MV-4-11 (cell line): ENCODE measurements around the gene COMMD10.
A peak's percentile ranks its signal among the peaks of the same experiment; 100 is the strongest.

ENCODE experiments used
- DNase-seq: peaks from one replicate; lab custom pipeline; 2025; lab: John Stamatoyannopoulos, UW

Gene COMMD10

GRCh38 chr5:116225281-116225922 lies 140.6 kb downstream of the COMMD10 start:
- DNase-seq, result peak; percentile 49

- no peak for DNase-seq
Observed at GRCh38 chr5:116229131-116229689, 144.4 kb downstream of the COMMD10 start.

- no peak for DNase-seq
Observed at GRCh38 chr5:116231288-116231687, 146.5 kb downstream of the COMMD10 start.

GRCh38 chr5:116234681-116235080 lies 149.9 kb downstream of the COMMD10 start:
- DNase-seq, result no peak

GRCh38 chr5:116237917-116238500 lies 153.2 kb downstream of the COMMD10 start:
- no peak for DNase-seq

- no peak for DNase-seq
Observed at GRCh38 chr5:116242343-116242742, 157.5 kb downstream of the COMMD10 start.

- no peak for DNase-seq
Observed at GRCh38 chr5:116248432-116248831, 163.6 kb downstream of the COMMD10 start.

- no peak for DNase-seq
Observed at GRCh38 chr5:116249648-116250047, 164.8 kb downstream of the COMMD10 start.

GRCh38 chr5:116256717-116257116 lies 171.9 kb downstream of the COMMD10 start:
- no peak for DNase-seq

- DNase-seq, result no peak
Observed at GRCh38 chr5:116265471-116265870, 180.6 kb downstream of the COMMD10 start.

GRCh38 chr5:116271446-116272025 lies 186.7 kb downstream of the COMMD10 start:
- DNase-seq, result peak; percentile 87

- peak; percentile 85 for DNase-seq
Observed at GRCh38 chr5:116272281-116272941, 187.6 kb downstream of the COMMD10 start.

GRCh38 chr5:116273448-116274242 lies 188.8 kb downstream of the COMMD10 start:
- DNase-seq, result peak; percentile 18

- DNase-seq, result no peak
Observed at GRCh38 chr5:116274251-116274650, 189.4 kb downstream of the COMMD10 start.

- no peak for DNase-seq
Observed at GRCh38 chr5:116275282-116275681, 190.5 kb downstream of the COMMD10 start.

GRCh38 chr5:116276952-116277351 lies 192.1 kb downstream of the COMMD10 start:
- DNase-seq, result no peak

- no peak for DNase-seq
Observed at GRCh38 chr5:116280149-116280803, 195.5 kb downstream of the COMMD10 start.

- DNase-seq, result no peak
Observed at GRCh38 chr5:116281309-116281708, 196.5 kb downstream of the COMMD10 start.

- no peak for DNase-seq
Observed at GRCh38 chr5:116288524-116288923, 203.7 kb downstream of the COMMD10 start.

GRCh38 chr5:116289276-116289675 lies 204.5 kb downstream of the COMMD10 start:
- no peak for DNase-seq

- no peak for DNase-seq
Observed at GRCh38 chr5:116291271-116291670, 206.4 kb downstream of the COMMD10 start.
